GM21717 (cell line): Measurements from ENCODE around the gene FGFRL1.
A peak's percentile ranks its signal among the peaks of the same experiment; 100 is the strongest.

Source experiments
- ATAC-seq: cut with Tn5 transposase; IDR thresholded peaks from one replicate; pipeline ENCODE4 v1.9.1; 2021; ENCODE audit warnings: mild to moderate bottlenecking, moderate library complexity; ENCODE audit not compliant: unreplicated experiment

The FGFRL1 gene

GRCh38 chr4:1004071-1004418 lies 7.4 kb upstream of the FGFRL1 start:
- no peak for ATAC-seq

- no peak for ATAC-seq
These were observed 6.6 kb upstream of the FGFRL1 start for GRCh38 chr4:1004557-1005485.

GRCh38 chr4:1006856-1007255 lies 4.6 kb upstream of the FGFRL1 start:
- no peak for ATAC-seq

- ATAC-seq, result peak; percentile 12
These were observed 2.4 kb upstream of the FGFRL1 start for GRCh38 chr4:1008840-1009541.

GRCh38 chr4:1009542-1010394 lies 1.7 kb upstream of the FGFRL1 start:
- ATAC-seq, result peak; percentile 36

GRCh38 chr4:1010395-1011021 lies 918 bp upstream of the FGFRL1 start:
- no peak for ATAC-seq

GRCh38 chr4:1011666-1012033 lies 224 bp downstream of the FGFRL1 start:
- ATAC-seq, result no peak

- no peak for ATAC-seq
These were observed 761 bp downstream of the FGFRL1 start for GRCh38 chr4:1012034-1012739.

- no peak for ATAC-seq
These were observed 2.0 kb downstream of the FGFRL1 start for GRCh38 chr4:1013225-1014073.

- no peak for ATAC-seq
These were observed 3.1 kb downstream of the FGFRL1 start for GRCh38 chr4:1014291-1015167.

GRCh38 chr4:1015179-1015578 lies 3.8 kb downstream of the FGFRL1 start:
- ATAC-seq, result no peak

GRCh38 chr4:1015746-1016145 lies 4.3 kb downstream of the FGFRL1 start:
- ATAC-seq, result no peak

- ATAC-seq, result no peak
These were observed 5.8 kb downstream of the FGFRL1 start for GRCh38 chr4:1017211-1017610.

GRCh38 chr4:1017706-1018105 lies 6.3 kb downstream of the FGFRL1 start:
- no peak for ATAC-seq

GRCh38 chr4:1018147-1019020 lies 7.0 kb downstream of the FGFRL1 start:
- ATAC-seq, result no peak

GRCh38 chr4:1019320-1019719 lies 7.9 kb downstream of the FGFRL1 start:
- ATAC-seq, result no peak

GRCh38 chr4:1019729-1020470 lies 8.5 kb downstream of the FGFRL1 start:
- no peak for ATAC-seq
